GM23338 (cell line): Measurements from ENCODE around the gene PRR14L. TPM values are rescaled to one million over a fixed set of nuclear protein-coding genes. Genes with fewer than 3 reads are reported as not detected.

Experiments
- ATAC-seq: fragments of 200-7000 bp; cut with Tn5 transposase; 3 replicates; pipeline ENCODE4 v1.9.1; 2020
- DNase-seq: peaks from one replicate; pipeline ENCODE4 v3.0.0-alpha.2; 2015; ENCODE audit warnings: low spot score
- H2AFZ ChIP-seq: fragments of 200-600 bp; sonication (generic); 2 replicates; pipeline ENCODE4 v1.8.0; 2016; ENCODE audit warnings: antibody characterized with exemption, mild to moderate bottlenecking, moderate library complexity
- H3F3A ChIP-seq: fragments of 200-600 bp; sonication (generic); replicated peaks from 2 replicates; pipeline ENCODE4 v1.8.0; 2017; ENCODE audit warnings: antibody characterized with exemption, mixed run types, low read depth
- H3K27ac ChIP-seq: fragments of 200-600 bp; sonication (generic); 2 replicates; pipeline ENCODE4 v1.6.1; 2016; ENCODE audit warnings: low read depth
- H3K27me3 ChIP-seq: fragments of 200-600 bp; sonication (generic); 2 replicates; pipeline ENCODE4 v1.8.0; 2016; ENCODE audit warnings: mild to moderate bottlenecking, mixed run types, moderate library complexity; ENCODE audit not compliant: insufficient read depth
- H3K36me3 ChIP-seq: fragments of 200-600 bp; sonication (generic); 2 replicates; pipeline ENCODE4 v1.8.0; 2016; ENCODE audit warnings: mild to moderate bottlenecking; ENCODE audit not compliant: insufficient read depth
- H3K4me1 ChIP-seq: fragments of 200-600 bp; sonication (generic); 2 replicates; pipeline ENCODE4 v1.8.0; 2016; ENCODE audit warnings: mild to moderate bottlenecking, moderate library complexity; ENCODE audit not compliant: insufficient read depth
- H3K4me2 ChIP-seq: fragments of 200-600 bp; sonication (generic); 2 replicates; pipeline ENCODE4 v1.7.1; 2017; ENCODE audit warnings: mixed run types
- H3K4me3 ChIP-seq: fragments of 200-600 bp; sonication (generic); 2 replicates; pipeline ENCODE4 v1.6.1; 2016; ENCODE audit warnings: mixed run types
- H3K79me2 ChIP-seq: fragments of 200-600 bp; sonication (generic); replicated peaks from 2 replicates; pipeline ENCODE4 v1.8.0; 2017; ENCODE audit warnings: mild to moderate bottlenecking; ENCODE audit not compliant: insufficient read depth
- H3K9me2 ChIP-seq: fragments of 200-600 bp; sonication (generic); 2 replicates; pipeline ENCODE4 v1.8.0; 2017; ENCODE audit not compliant: insufficient read depth
- H4K20me1 ChIP-seq: fragments of 200-600 bp; sonication (generic); replicated peaks from 2 replicates; pipeline ENCODE4 v1.8.0; 2017; ENCODE audit warnings: mild to moderate bottlenecking; ENCODE audit not compliant: insufficient read depth
- H3K27ac Mint-ChIP-seq: 2 replicates; pipeline ENCODE4 v1.8.0; 2020; ENCODE audit warnings: inconsistent platforms, mild to moderate bottlenecking, moderate library complexity, mixed read lengths
- H3K27me3 Mint-ChIP-seq: 3 replicates; pipeline ENCODE4 v1.8.0; 2022; ENCODE audit warnings: low read depth, mild to moderate bottlenecking, moderate library complexity, mixed read lengths, inconsistent platforms; ENCODE audit not compliant: insufficient read depth, poor library complexity
- H3K36me3 Mint-ChIP-seq: 3 replicates; pipeline ENCODE4 v1.8.0; 2021; ENCODE audit warnings: low read depth, mild to moderate bottlenecking, inconsistent platforms, moderate library complexity, mixed read lengths
- H3K4me1 Mint-ChIP-seq: 3 replicates; pipeline ENCODE4 v1.8.0; 2020; ENCODE audit warnings: mild to moderate bottlenecking, inconsistent platforms, mixed read lengths
- H3K4me3 Mint-ChIP-seq: 3 replicates; pipeline ENCODE4 v1.8.0; 2021; ENCODE audit warnings: moderate library complexity, mild to moderate bottlenecking, inconsistent platforms, mixed read lengths
- H3K9me3 Mint-ChIP-seq: 3 replicates; pipeline ENCODE4 v1.8.0; 2020; ENCODE audit warnings: moderate library complexity, mild to moderate bottlenecking, inconsistent platforms, mixed read lengths
- CREB1 ChIP-seq: fragments of 250-450 bp; sonication (Bioruptor Pico); IDR thresholded peaks from 2 replicates; pipeline ENCODE4 v1.5.0; 2020; ENCODE audit warnings: low read depth, mild to moderate bottlenecking, moderate library complexity
- CTCF ChIP-seq, 2 experiments: fragments of 200-600 bp in 1 of 2; sonication (generic) in 1 of 2; conservative IDR thresholded peaks; 2 replicates each; pipeline versions ENCODE4 v1.5.1 to v1.6.1; 2016 to 2017; ENCODE audit warnings: antibody characterized with exemption in 2 of 2, low read depth in 2 of 2, mild to moderate bottlenecking in 2 of 2, moderate library complexity in 1 of 2
- ETS1 ChIP-seq: IDR thresholded peaks from 2 replicates; pipeline ENCODE4 v1.6.1; 2016; ENCODE audit warnings: antibody characterized with exemption
- EZH2 ChIP-seq: fragments of 200-600 bp; sonication (generic); IDR thresholded peaks from one replicate; pipeline ENCODE4 v1.8.0; 2017; ENCODE audit warnings: antibody characterized with exemption, mild to moderate bottlenecking, low read depth; ENCODE audit not compliant: unreplicated experiment
- EZH2phosphoT487 ChIP-seq: fragments of 200-600 bp; sonication (generic); IDR thresholded peaks from one replicate; pipeline ENCODE4 v1.8.1; 2018; ENCODE audit warnings: antibody characterized with exemption; ENCODE audit not compliant: unreplicated experiment
- NANOG ChIP-seq: IDR thresholded peaks from 2 replicates; pipeline ENCODE4 v1.6.1; 2016; ENCODE audit warnings: antibody characterized with exemption, borderline replicate concordance
- POLR2AphosphoS5 ChIP-seq: IDR thresholded peaks from 2 replicates; pipeline ENCODE4 v1.6.1; 2016; ENCODE audit warnings: antibody characterized with exemption, low read depth
- REST ChIP-seq: IDR thresholded peaks from one replicate; pipeline ENCODE4 v1.6.1; 2018; ENCODE audit warnings: antibody characterized with exemption; ENCODE audit not compliant: unreplicated experiment
- STAT1 ChIP-seq: IDR thresholded peaks from one replicate; pipeline ENCODE4 v1.6.1; 2016; ENCODE audit warnings: antibody characterized with exemption; ENCODE audit not compliant: unreplicated experiment
- ZNF114 ChIP-seq: fragments of 250-450 bp; sonication (Bioruptor Pico); IDR thresholded peaks from 2 replicates; pipeline ENCODE4 v1.5.0; 2020; ENCODE audit warnings: mild to moderate bottlenecking, moderate library complexity
- ZNF331 ChIP-seq: fragments of 250-450 bp; sonication (Bioruptor Pico); IDR thresholded peaks from 2 replicates; pipeline ENCODE4 v1.5.0; 2020; ENCODE audit warnings: low read depth, mild to moderate bottlenecking, moderate library complexity
- polyA plus RNA-seq: library from polyadenylated mRNA; unstranded; fragments of >200 nt; fragmentation: Nextera tagmentation; extraction: Ambion mirVana; gene quantifications from 2 replicates; pipeline ENCODE4 v1.2.1, GENCODE V29; 2016
- total RNA-seq: library from RNA; depleted of rRNA; stranded (reverse); fragments of >200 nt; shearing (Covaris generic); gene quantifications from 2 replicates; pipeline ENCODE4 v1.2.3, GENCODE V29; 2014
- TF ChIP-seq, protein P1 (sequence below): fragments of 250-450 bp; sonication (Bioruptor Pico); IDR thresholded peaks from 2 replicates; pipeline ENCODE4 v1.5.0; 2020; ENCODE audit warnings: mild to moderate bottlenecking, moderate library complexity

The PRR14L gene
- total and polyA plus RNA-seq, 2 experiments from 2014 or later, result 46.3 to 54.0 TPM

- no peak overlapping the region for H3K4me2 ChIP-seq
Observed at GRCh38 chr22:31652911-31653684, 96.8 kb downstream of the PRR14L start.

More at GRCh38 chr22:31652911-31653684, 96.8 kb downstream of the PRR14L start:
- no peaks in the 10 kb centered on the region for H3K9me2 ChIP-seq
- peaks cover 6% of the 10 kb centered on the region; the same call in 1 of the 2 replicates for H3K36me3 ChIP-seq
- TF ChIP-seq, protein P1, sequence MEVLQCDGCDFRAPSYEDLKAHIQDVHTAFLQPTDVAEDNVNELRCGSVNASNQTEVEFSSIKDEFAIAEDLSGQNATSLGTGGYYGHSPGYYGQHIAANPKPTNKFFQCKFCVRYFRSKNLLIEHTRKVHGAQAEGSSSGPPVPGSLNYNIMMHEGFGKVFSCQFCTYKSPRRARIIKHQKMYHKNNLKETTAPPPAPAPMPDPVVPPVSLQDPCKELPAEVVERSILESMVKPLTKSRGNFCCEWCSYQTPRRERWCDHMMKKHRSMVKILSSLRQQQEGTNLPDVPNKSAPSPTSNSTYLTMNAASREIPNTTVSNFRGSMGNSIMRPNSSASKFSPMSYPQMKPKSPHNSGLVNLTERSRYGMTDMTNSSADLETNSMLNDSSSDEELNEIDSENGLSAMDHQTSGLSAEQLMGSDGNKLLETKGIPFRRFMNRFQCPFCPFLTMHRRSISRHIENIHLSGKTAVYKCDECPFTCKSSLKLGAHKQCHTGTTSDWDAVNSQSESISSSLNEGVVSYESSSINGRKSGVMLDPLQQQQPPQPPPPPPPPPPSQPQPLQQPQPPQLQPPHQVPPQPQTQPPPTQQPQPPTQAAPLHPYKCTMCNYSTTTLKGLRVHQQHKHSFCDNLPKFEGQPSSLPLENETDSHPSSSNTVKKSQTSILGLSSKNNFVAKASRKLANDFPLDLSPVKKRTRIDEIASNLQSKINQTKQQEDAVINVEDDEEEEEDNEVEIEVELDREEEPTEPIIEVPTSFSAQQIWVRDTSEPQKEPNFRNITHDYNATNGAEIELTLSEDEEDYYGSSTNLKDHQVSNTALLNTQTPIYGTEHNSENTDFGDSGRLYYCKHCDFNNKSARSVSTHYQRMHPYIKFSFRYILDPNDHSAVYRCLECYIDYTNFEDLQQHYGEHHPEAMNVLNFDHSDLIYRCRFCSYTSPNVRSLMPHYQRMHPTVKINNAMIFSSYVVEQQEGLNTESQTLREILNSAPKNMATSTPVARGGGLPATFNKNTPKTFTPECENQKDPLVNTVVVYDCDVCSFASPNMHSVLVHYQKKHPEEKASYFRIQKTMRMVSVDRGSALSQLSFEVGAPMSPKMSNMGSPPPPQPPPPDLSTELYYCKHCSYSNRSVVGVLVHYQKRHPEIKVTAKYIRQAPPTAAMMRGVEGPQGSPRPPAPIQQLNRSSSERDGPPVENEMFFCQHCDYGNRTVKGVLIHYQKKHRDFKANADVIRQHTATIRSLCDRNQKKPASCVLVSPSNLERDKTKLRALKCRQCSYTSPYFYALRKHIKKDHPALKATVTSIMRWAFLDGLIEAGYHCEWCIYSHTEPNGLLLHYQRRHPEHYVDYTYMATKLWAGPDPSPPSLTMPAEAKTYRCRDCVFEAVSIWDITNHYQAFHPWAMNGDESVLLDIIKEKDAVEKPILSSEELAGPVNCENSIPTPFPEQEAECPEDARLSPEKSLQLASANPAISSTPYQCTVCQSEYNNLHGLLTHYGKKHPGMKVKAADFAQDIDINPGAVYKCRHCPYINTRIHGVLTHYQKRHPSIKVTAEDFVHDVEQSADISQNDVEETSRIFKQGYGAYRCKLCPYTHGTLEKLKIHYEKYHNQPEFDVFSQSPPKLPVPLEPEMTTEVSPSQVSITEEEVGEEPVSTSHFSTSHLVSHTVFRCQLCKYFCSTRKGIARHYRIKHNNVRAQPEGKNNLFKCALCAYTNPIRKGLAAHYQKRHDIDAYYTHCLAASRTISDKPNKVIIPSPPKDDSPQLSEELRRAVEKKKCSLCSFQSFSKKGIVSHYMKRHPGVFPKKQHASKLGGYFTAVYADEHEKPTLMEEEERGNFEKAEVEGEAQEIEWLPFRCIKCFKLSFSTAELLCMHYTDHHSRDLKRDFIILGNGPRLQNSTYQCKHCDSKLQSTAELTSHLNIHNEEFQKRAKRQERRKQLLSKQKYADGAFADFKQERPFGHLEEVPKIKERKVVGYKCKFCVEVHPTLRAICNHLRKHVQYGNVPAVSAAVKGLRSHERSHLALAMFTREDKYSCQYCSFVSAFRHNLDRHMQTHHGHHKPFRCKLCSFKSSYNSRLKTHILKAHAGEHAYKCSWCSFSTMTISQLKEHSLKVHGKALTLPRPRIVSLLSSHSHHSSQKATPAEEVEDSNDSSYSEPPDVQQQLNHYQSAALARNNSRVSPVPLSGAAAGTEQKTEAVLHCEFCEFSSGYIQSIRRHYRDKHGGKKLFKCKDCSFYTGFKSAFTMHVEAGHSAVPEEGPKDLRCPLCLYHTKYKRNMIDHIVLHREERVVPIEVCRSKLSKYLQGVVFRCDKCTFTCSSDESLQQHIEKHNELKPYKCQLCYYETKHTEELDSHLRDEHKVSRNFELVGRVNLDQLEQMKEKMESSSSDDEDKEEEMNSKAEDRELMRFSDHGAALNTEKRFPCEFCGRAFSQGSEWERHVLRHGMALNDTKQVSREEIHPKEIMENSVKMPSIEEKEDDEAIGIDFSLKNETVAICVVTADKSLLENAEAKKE, result no peak
- no peak for TF ChIP-seq STAT1
- TF ChIP-seq ZNF114, result no peak
- no peak for TF ChIP-seq POLR2AphosphoS5
- TF ChIP-seq REST, result no peak
- TF ChIP-seq EZH2phosphoT487, result no peak
- TF ChIP-seq ETS1, result no peak
- TF ChIP-seq EZH2, result no peak
- no peak for TF ChIP-seq ZNF331 (CRISPR knock-in tag)
- TF ChIP-seq CREB1 (CRISPR knock-in tag), result no peak
- no peak for TF ChIP-seq CTCF (conservative IDR thresholded peaks at IDR 0.05; ENCODE audit: low read depth in 2 of 2)
- no peak for TF ChIP-seq NANOG
- no peak overlapping the region for H2AFZ ChIP-seq
- peaks cover 18% of the 10 kb centered on the region for H3K4me1 ChIP-seq
- DNase-seq (no peak), ATAC-seq (no peak)
- H3K79me2 ChIP-seq, result peaks cover 94% of the 10 kb centered on the region
- Mint-ChIP-seq H3K9me3 (no peaks in the 10 kb centered on the region), H3K27ac (no peak overlapping the region), H3K36me3 (peaks cover 14% of the 10 kb centered on the region), H3K4me1 (peaks cover 17% of the 10 kb centered on the region), H3K4me3 (no peak overlapping the region), H3K27me3 (peaks cover 6% of the 10 kb centered on the region)
- 0 out of 2 replicates have a peak, but pooled peaks cover 5% of the 10 kb centered on the region for H3F3A ChIP-seq
- no peaks in the 10 kb centered on the region for H3K27me3 ChIP-seq
- H3K27ac ChIP-seq, result no peak overlapping the region
- peaks cover 29% of the 10 kb centered on the region for H4K20me1 ChIP-seq
- no peak overlapping the region for H3K4me3 ChIP-seq
